MM.1S (cell line): ENCODE measurements around the gene RFTN1.

Source experiments
- CTCF ChIP-seq: fragments of 300-600 bp; sonication (generic); IDR thresholded peaks from 2 replicates; pipeline ENCODE4 v1.5.1; 2016; ENCODE audit warnings: antibody characterized with exemption, low read length, mixed read lengths
- EZH2 ChIP-seq: fragments of 300-600 bp; sonication (generic); optimal IDR thresholded peaks from 2 replicates; pipeline ENCODE3; 2017; ENCODE audit warnings: low read depth, mild to moderate bottlenecking, antibody characterized with exemption, low read length, mixed read lengths

- no peak for TF ChIP-seq EZH2
- no peak for TF ChIP-seq CTCF
Observed at GRCh38 chr3:16355828-16356227, 157.7 kb downstream of the RFTN1 start.
